Upper lobe of left lung (tissue), 6 donors: ENCODE results near the gene LRRN2. TPM values are rescaled to one million over a fixed set of nuclear protein-coding genes. Genes with fewer than 3 reads are reported as not detected.

Source experiments
- ATAC-seq, 2 donors: fragments of 200-7000 bp; cut with Tn5 transposase; one replicate each; pipeline ENCODE4 v1.9.1; 2022; ENCODE audit warnings: mild to moderate bottlenecking in 2 of 2, moderate library complexity in 2 of 2; ENCODE audit not compliant: low FRiP score in 2 of 2
- DNase-seq, 2 donors: peaks; one replicate each; pipeline ENCODE4 v3.0.0-alpha.2; 2019 to 2020
- H3K27ac ChIP-seq, 4 donors: fragments of 200-600 bp; sonication (generic); one replicate each; pipeline ENCODE4 v1.5.1; 2016 to 2019
- H3K27me3 ChIP-seq, 4 donors: fragments of 200-600 bp; sonication (generic); one replicate each; pipeline ENCODE4 v1.5.1; 2017 to 2019
- H3K36me3 ChIP-seq, 4 donors: fragments of 200-600 bp; sonication (generic); one replicate each; pipeline ENCODE4 v1.5.1; 2016 to 2019
- H3K4me1 ChIP-seq, 4 donors: fragments of 200-600 bp; sonication (generic); one replicate each; pipeline ENCODE4 v1.5.1; 2018 to 2019
- H3K4me3 ChIP-seq, 4 donors: fragments of 200-600 bp; sonication (generic); one replicate each; pipeline ENCODE4 v1.5.1; 2017 to 2019; ENCODE audit warnings: mild to moderate bottlenecking in 2 of 4, moderate library complexity in 1 of 4
- H3K9me3 ChIP-seq, 4 donors: fragments of 200-600 bp; sonication (generic); one replicate each; pipeline ENCODE4 v1.5.1; 2018 to 2019
- EP300 ChIP-seq, 4 donors: sonication (generic); formaldehyde crosslinking; IDR thresholded peaks; one replicate each; pipeline ENCODE4 v1.5.1; 2017; ENCODE audit warnings: antibody characterized with exemption in 4 of 4, control low read depth in 2 of 4
- POLR2A ChIP-seq, 4 donors: fragments of 450-650 bp; IDR thresholded peaks; one replicate each; pipeline ENCODE4 v1.5.1; 2016 to 2017; ENCODE audit warnings: antibody characterized with exemption in 4 of 4, mild to moderate bottlenecking in 2 of 4
- POLR2AphosphoS5 ChIP-seq, 2 donors: sonication (generic); formaldehyde crosslinking; IDR thresholded peaks; one replicate each; pipeline ENCODE4 v1.5.1; 2017; ENCODE audit warnings: antibody characterized with exemption in 2 of 2
- WGBS, 2 donors: methylation state at CpG; one replicate each; pipeline ENCODE4 v1.1.5; 2017 to 2018; 5-methylcytosine and 5-hydroxymethylcytosine counted together
- total RNA-seq, 6 donors: library from RNA; depleted of rRNA in 4 of 6; stranded (reverse); fragments of >200 nt in 4 of 6; gene quantifications; one replicate each; pipeline versions ENCODE4 v1.1.0 to v1.2.1, GENCODE V29; 2016 to 2021
- TF ChIP-seq, protein P1 (sequence below), 6 experiments: fragments of 450-650 bp in 4 of 6; fragments of 200-600 bp in 2 of 6; sonication (generic) in 2 of 6; IDR thresholded peaks; one replicate each; pipeline ENCODE4 v1.5.1; 2016 to 2019; ENCODE audit warnings: antibody characterized with exemption in 6 of 6
- donor health status: DM: no; HTN: no; CAD: no; lungs with moderate emphysema.
- donor health status: DM: no; HTN: yes; CAD: no; lungs with severe emphysema.

Gene LRRN2
- total RNA-seq, 6 donors from 2014 or later = 0.61 to 4.2 (median 2.6) TPM; not detected in 1

DNA sequence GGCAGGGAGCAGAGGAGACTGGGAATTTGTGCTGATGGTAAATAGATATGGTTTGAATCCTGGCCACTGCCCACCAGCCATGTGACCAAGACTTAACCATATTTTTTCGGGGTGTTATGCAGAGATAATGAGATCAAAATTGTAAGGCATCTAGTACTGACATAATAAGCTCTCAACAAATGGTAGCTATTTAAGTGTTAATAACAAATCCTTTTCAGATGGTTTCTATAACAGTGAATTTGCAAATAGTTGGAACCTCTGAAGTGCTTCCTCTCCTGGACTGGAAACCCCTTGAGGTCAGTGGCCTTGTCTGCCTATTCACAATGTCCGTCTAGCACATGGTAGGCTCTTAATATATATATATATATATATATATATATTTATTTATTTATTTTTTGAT is 104.7 kb downstream of the LRRN2 start:
- WGBS, 2 donors = 87 to 92% methylated on average over 2 of the region's 2 CpGs
- Histone ChIP-seq H3K4me3 (no peak overlapping the region), H3K4me1 (peaks cover 0 to 13% (median 6%) of the 10 kb centered on the region in 4 donors), H3K27ac (no peak overlapping the region), H3K9me3 (no peaks in the 10 kb centered on the region), H3K27me3 (no peaks in the 10 kb centered on the region), H3K36me3 (no peaks in the 10 kb centered on the region)
- DNase-seq (no peak), ATAC-seq (no peak)
- TF ChIP-seq POLR2A (IDR thresholded peaks at IDR 0.05) = no peak
- TF ChIP-seq, protein P1, sequence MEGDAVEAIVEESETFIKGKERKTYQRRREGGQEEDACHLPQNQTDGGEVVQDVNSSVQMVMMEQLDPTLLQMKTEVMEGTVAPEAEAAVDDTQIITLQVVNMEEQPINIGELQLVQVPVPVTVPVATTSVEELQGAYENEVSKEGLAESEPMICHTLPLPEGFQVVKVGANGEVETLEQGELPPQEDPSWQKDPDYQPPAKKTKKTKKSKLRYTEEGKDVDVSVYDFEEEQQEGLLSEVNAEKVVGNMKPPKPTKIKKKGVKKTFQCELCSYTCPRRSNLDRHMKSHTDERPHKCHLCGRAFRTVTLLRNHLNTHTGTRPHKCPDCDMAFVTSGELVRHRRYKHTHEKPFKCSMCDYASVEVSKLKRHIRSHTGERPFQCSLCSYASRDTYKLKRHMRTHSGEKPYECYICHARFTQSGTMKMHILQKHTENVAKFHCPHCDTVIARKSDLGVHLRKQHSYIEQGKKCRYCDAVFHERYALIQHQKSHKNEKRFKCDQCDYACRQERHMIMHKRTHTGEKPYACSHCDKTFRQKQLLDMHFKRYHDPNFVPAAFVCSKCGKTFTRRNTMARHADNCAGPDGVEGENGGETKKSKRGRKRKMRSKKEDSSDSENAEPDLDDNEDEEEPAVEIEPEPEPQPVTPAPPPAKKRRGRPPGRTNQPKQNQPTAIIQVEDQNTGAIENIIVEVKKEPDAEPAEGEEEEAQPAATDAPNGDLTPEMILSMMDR (IDR thresholded peaks at IDR 0.05) = no peak
- TF ChIP-seq EP300 (IDR thresholded peaks at IDR 0.05) = no peak
- TF ChIP-seq POLR2AphosphoS5 (IDR thresholded peaks at IDR 0.05) = no peak

DNA sequence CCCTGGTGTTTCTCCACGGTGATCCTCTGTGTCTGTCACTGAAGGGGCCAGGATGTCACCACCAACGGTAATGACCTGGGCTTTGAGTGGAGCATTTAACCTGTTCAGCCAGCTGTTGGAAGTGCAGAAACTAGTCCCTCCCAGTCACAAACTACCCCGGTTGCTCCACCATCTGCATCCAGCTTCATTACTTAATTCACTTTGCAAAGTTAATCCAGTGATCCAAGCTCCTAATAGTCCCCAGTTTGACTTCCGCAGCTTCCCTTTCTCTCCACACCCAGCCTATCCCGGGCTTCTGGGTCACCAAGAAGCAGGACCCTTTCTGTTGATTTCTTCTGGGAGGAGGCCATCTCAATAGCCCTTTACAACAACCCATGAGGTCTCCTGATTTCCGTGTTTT is 105.9 kb downstream of the LRRN2 start:
- ATAC-seq = no peak
- peak overlapping the region in 1 of 4 donors; percentile 46 for H3K27ac ChIP-seq
- H3K4me3 ChIP-seq = peak overlapping the region in 2 of 4 donors; percentile 22 to 33
- TF ChIP-seq POLR2AphosphoS5 (IDR thresholded peaks at IDR 0.05) = no peak
- TF ChIP-seq EP300 (IDR thresholded peaks at IDR 0.05) = no peak
- TF ChIP-seq, protein P1 (IDR thresholded peaks at IDR 0.05) = no peak
- no peak for TF ChIP-seq POLR2A (IDR thresholded peaks at IDR 0.05)
- no peaks in the 10 kb centered on the region for H3K36me3 ChIP-seq
- WGBS, 2 donors = 83 to 87% methylated on average over 6 of the region's 6 CpGs
- H3K4me1 ChIP-seq = peaks cover 2 to 13% (median 7%) of the 10 kb centered on the region in 4 donors
- no peaks in the 10 kb centered on the region for H3K27me3 ChIP-seq
- no peaks in the 10 kb centered on the region for H3K9me3 ChIP-seq
- DNase-seq = no peak

DNA sequence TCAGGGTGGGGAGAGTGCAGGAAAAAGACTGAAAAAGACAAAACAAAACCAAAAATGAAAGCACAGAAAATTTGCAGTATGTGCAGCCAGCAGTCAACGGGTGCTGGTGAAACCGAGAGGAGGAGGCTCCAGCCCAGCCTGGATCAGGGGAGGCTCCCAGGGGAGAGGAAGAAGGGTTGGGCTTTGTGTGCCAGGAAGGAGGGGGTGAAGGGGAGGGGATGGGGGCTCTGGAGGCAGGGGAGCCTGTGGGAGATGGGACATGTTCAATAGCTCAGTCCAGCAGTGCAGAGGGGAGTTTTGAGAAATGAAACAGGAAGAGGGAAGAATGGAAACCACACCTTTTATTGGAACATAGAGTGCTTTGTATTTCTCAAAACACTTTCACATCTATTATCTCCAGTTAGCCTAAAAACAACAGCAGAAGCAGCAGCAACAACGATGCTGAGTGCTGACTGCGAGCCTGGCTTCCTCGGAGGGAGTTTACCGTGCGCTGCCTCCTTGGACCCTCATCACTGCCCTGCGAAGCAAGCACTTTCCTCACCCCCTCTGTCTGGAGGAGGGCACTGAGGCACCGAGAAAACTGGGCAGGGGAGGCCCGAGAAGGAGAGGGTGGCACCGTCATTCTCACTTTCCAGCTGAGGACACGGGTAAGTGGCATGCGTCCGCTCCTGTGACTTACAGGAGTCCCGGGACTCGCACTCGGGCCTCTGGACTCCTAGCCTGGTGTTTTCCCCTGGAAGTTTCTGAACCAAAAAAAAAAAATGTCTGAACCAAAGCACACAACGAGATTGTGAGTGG is 106.5 kb downstream of the LRRN2 start:
- DNase-seq (no peak), ATAC-seq (peak; percentile 23 to 53)
- WGBS, 2 donors = 53 to 66% methylated on average over 14 to 18 of the region's 18 CpGs

DNA sequence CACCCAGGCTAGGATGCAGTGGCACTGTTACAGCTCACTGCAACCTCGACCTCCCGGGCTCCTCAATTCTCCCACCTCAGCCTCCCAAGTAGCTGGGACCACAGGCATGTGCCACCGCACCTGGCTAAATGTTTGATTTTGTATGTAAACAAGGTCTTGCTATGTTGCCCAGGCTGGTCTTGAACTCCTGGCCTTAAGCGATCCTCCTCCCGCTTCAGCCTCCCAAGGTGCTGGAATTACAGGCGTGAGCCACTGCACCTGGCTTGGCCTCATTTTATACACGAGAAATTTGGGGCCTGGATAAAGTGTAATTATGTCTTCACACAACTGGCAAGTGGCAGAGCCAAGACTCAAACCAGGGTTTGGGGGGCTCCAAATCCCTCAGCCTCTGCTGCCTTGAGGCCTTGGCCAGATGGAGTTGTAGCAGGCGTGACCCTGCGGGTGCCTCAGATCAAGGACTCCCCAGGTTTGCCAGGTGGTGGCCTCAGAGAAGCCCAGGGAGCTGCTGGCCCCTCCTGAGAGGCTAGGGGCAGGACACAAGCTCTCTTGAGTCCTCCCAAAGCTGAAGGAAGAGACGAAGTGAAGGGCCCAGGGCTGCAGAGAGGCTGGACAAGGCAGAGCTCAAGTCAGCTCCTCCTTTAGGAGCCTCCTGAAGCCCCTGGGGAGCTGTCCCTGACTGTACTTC is 107.6 kb downstream of the LRRN2 start:
- H3K36me3 ChIP-seq = peaks cover 0 to 1% (median 0%) of the 10 kb centered on the region in 4 donors
- peaks cover 2 to 18% (median 8%) of the 10 kb centered on the region in 4 donors for H3K4me1 ChIP-seq
- 96 to 98% methylated on average over 10 of the region's 10 CpGs for whole genome bisulfite sequencing, 2 donors
- TF ChIP-seq POLR2AphosphoS5 (IDR thresholded peaks at IDR 0.05) = no peak
- no peak for TF ChIP-seq EP300 (IDR thresholded peaks at IDR 0.05)
- TF ChIP-seq, protein P1 (IDR thresholded peaks at IDR 0.05) = no peak
- no peak for TF ChIP-seq POLR2A (IDR thresholded peaks at IDR 0.05)
- H3K4me3 ChIP-seq = no peak overlapping the region
- ATAC-seq (no peak), DNase-seq (no peak)
- H3K27ac ChIP-seq = no peak overlapping the region
- H3K9me3 ChIP-seq = no peaks in the 10 kb centered on the region
- H3K27me3 ChIP-seq = no peaks in the 10 kb centered on the region

More for the DNA sequence above, 106.5 kb downstream of the LRRN2 start:
- Histone ChIP-seq H3K9me3 (no peaks in the 10 kb centered on the region), H3K27ac (peak overlapping the region in 1 of 4 donors; percentile 46), H3K27me3 (no peaks in the 10 kb centered on the region), H3K4me3 (peak overlapping the region in 3 of 4 donors; percentile 3 to 33 (median 22)), H3K36me3 (no peaks in the 10 kb centered on the region), H3K4me1 (peaks cover 2 to 15% (median 8%) of the 10 kb centered on the region in 4 donors)
- TF ChIP-seq EP300 (IDR thresholded peaks at IDR 0.05) (no peak), POLR2A (IDR thresholded peaks at IDR 0.05) (no peak), POLR2AphosphoS5 (IDR thresholded peaks at IDR 0.05) (no peak)
- TF ChIP-seq, protein P1 (IDR thresholded peaks at IDR 0.05) = no peak
